Mesenchymal stem cell (in vitro differentiated cells and primary cell): ENCODE data around the gene GNB3.

Source experiments
- DNase-seq: peaks from one replicate; pipeline ENCODE4 v3.0.0-alpha.2; 2013
- H2AFZ ChIP-seq: one replicate; pipeline ENCODE4 v1.6.1; 2013; ENCODE audit warnings: low read depth, mild to moderate bottlenecking, control low read depth, inconsistent platforms, low read length, moderate library complexity
- H2AK5ac ChIP-seq: 2 replicates; pipeline ENCODE4 v1.6.1; 2013; ENCODE audit warnings: low read length, moderate library complexity, mild to moderate bottlenecking, inconsistent platforms; ENCODE audit not compliant: severe bottlenecking
- H2BK120ac ChIP-seq: one replicate; pipeline ENCODE4 v1.6.1; 2013; ENCODE audit warnings: low read depth, mild to moderate bottlenecking, inconsistent platforms, low read length, moderate library complexity
- H2BK12ac ChIP-seq, 2 experiments: one replicate each; pipeline ENCODE4 v1.6.1; 2013; ENCODE audit warnings: inconsistent platforms in 2 of 2, low read length in 2 of 2, mild to moderate bottlenecking in 2 of 2, moderate library complexity in 2 of 2, control low read depth in 1 of 2
- H2BK15ac ChIP-seq: one replicate; pipeline ENCODE4 v1.6.1; 2013; ENCODE audit warnings: mild to moderate bottlenecking, low read depth, inconsistent platforms; ENCODE audit not compliant: poor library complexity, severe bottlenecking
- H2BK5ac ChIP-seq: 2 replicates; pipeline ENCODE4 v1.6.1; 2013; ENCODE audit warnings: low read depth, mild to moderate bottlenecking, low read length, control low read depth, inconsistent platforms; ENCODE audit not compliant: poor library complexity, severe bottlenecking
- H3K14ac ChIP-seq, 2 experiments: one replicate each; pipeline ENCODE4 v1.6.1; 2013; ENCODE audit warnings: inconsistent platforms in 2 of 2, low read length in 2 of 2, control low read depth in 1 of 2, mild to moderate bottlenecking in 1 of 2, moderate library complexity in 1 of 2
- H3K18ac ChIP-seq, 2 experiments: one replicate each; pipeline ENCODE4 v1.6.1; 2013; ENCODE audit warnings: inconsistent platforms in 2 of 2, low read length in 2 of 2, control low read depth in 1 of 2, low read depth in 1 of 2, mild to moderate bottlenecking in 1 of 2
- H3K23ac ChIP-seq, 2 experiments: one replicate each; pipeline ENCODE4 v1.6.1; 2013; ENCODE audit warnings: inconsistent platforms in 2 of 2, low read length in 2 of 2, mild to moderate bottlenecking in 2 of 2, moderate library complexity in 2 of 2, control low read depth in 1 of 2
- H3K27ac ChIP-seq: 2 replicates; pipeline ENCODE4 v1.5.1; 2013; ENCODE audit warnings: mild to moderate bottlenecking, moderate library complexity, low read length, control low read depth, inconsistent platforms; ENCODE audit not compliant: poor library complexity, severe bottlenecking
- H3K27me3 ChIP-seq, 2 experiments: 2 replicates each; pipeline versions ENCODE4 v1.6.1 to v1.7.0; 2013; ENCODE audit warnings: low read length in 2 of 2, mild to moderate bottlenecking in 2 of 2, moderate library complexity in 2 of 2, control low read depth in 1 of 2, inconsistent platforms in 1 of 2; ENCODE audit not compliant: control insufficient read depth in 1 of 2, insufficient read depth in 1 of 2
- H3K36me3 ChIP-seq, 2 experiments: 2 replicates each; pipeline versions ENCODE4 v1.6.1 to v1.7.0; 2013; ENCODE audit warnings: low read length in 2 of 2, control low read depth in 1 of 2, inconsistent platforms in 1 of 2, low read depth in 1 of 2, mild to moderate bottlenecking in 1 of 2; ENCODE audit not compliant: insufficient read depth in 2 of 2, control insufficient read depth in 1 of 2
- H3K4ac ChIP-seq, 2 experiments: one replicate each; pipeline ENCODE4 v1.6.1; 2013; ENCODE audit warnings: inconsistent platforms in 2 of 2, low read length in 2 of 2, mild to moderate bottlenecking in 2 of 2, moderate library complexity in 2 of 2, control low read depth in 1 of 2, low read depth in 1 of 2
- H3K4me1 ChIP-seq: 2 replicates; pipeline ENCODE4 v1.6.1; 2013; ENCODE audit warnings: low read depth, low read length, control low read depth; ENCODE audit not compliant: control insufficient read depth, insufficient read depth
- H3K4me2 ChIP-seq: 2 replicates; pipeline ENCODE4 v1.6.1; 2013; ENCODE audit warnings: low read length, mild to moderate bottlenecking, inconsistent platforms; ENCODE audit not compliant: poor library complexity, severe bottlenecking
- H3K4me3 ChIP-seq, 2 experiments: 2 replicates each; pipeline versions ENCODE4 v1.5.1 to v1.7.0; 2013; ENCODE audit warnings: low read length in 2 of 2, mild to moderate bottlenecking in 2 of 2, control low read depth in 1 of 2, low read depth in 1 of 2; ENCODE audit not compliant: insufficient read depth in 1 of 2
- H3K79me1 ChIP-seq: replicated peaks from 2 replicates; pipeline ENCODE4 v1.6.1; 2013; ENCODE audit warnings: mild to moderate bottlenecking, control low read depth, low read length, inconsistent platforms; ENCODE audit not compliant: poor library complexity, severe bottlenecking
- H3K9ac ChIP-seq: 2 replicates; pipeline ENCODE4 v1.7.0; 2013; ENCODE audit warnings: mild to moderate bottlenecking, low read length, moderate library complexity
- H3K9me3 ChIP-seq: 2 replicates; pipeline ENCODE4 v1.7.0; 2013; ENCODE audit warnings: mild to moderate bottlenecking, low read length; ENCODE audit not compliant: control insufficient read depth
- H4K8ac ChIP-seq: one replicate; pipeline ENCODE4 v1.6.1; 2013; ENCODE audit warnings: inconsistent platforms, mild to moderate bottlenecking, low read length, moderate library complexity
- H4K91ac ChIP-seq: one replicate; pipeline ENCODE4 v1.6.1; 2013; ENCODE audit warnings: mild to moderate bottlenecking, low read length, inconsistent platforms
- WGBS: methylation state at CpG from one replicate; pipeline ENCODE4 v1.1.7; 2013; ENCODE audit warnings: mixed read lengths; 5-methylcytosine and 5-hydroxymethylcytosine counted together

The GNB3 gene

DNA sequence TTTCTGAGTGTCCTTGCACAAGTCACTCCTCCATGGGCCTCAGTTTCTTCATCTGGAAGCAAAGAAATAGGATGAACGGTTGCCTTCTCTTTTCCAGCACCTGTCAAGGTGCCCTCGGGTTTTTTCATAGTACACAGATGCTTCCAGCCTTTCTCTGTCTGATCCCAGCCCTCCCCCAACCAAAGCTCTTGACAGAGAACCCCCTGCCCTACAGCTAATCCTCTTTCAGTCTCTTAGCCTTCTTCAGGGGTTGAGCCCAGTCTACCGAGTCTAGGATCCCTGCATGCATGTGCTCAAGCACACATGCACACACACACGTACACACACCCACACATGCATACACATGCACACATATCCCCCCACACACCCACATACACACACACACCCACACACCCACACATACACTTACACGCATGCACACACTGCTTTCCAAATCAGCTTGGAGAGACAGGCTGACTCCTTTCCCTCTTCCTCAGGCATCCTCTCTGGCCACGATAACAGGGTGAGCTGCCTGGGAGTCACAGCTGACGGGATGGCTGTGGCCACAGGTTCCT lies 5.7 kb downstream of the GNB3 start:
- no peak for DNase-seq
- 93% methylated on average over 7 of the region's 7 CpGs for WGBS
- Histone ChIP-seq H3K9me3 (no peaks in the 10 kb centered on the region), H2BK15ac (no peak overlapping the region), H3K79me1 (peaks cover 20% of the 10 kb centered on the region), H3K4me2 (no peak overlapping the region), H3K23ac (no peak overlapping the region), H4K91ac (no peak overlapping the region), H4K8ac (no peak overlapping the region), H3K4ac (no peak overlapping the region), H3K27ac (no peak overlapping the region), H3K18ac (no peak overlapping the region), H2AFZ (no peak overlapping the region), H3K4me3 (no peak overlapping the region), H3K14ac (no peak overlapping the region), H3K36me3 (peaks cover 65 to 81% of the 10 kb centered on the region in 2 experiments), H2AK5ac (no peak overlapping the region), H2BK120ac (no peak overlapping the region), H3K27me3 (no peaks in the 10 kb centered on the region), H2BK5ac (no peak overlapping the region), H2BK12ac (no peak overlapping the region), H3K9ac (no peak overlapping the region), H3K4me1 (peaks cover 8% of the 10 kb centered on the region)

DNA sequence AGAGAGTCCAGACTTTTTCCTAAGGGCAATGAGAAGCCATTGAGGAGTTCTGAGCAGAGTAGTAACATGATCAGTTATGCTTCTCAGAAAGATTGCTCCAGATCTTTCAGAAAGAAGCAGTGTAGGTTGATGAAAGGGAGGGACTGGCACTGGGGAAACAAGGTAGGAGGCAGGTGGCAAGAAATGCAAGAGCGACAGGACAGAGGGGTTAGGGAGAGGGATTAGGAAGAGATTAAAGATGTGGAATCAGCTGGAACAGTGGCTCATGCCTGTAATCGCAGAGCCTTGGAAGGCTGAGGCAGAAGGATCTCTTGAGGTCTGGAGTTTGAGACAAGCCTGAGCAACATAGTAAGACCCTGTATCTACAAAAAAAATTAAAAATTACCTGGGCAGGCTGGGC lies 7.0 kb downstream of the GNB3 start:
- Histone ChIP-seq H3K27me3 (no peaks in the 10 kb centered on the region), H2BK120ac (no peak overlapping the region), H3K14ac (no peak overlapping the region), H3K79me1 (peaks cover 20% of the 10 kb centered on the region), H4K8ac (no peak overlapping the region), H2BK5ac (no peak overlapping the region), H2AFZ (no peak overlapping the region), H3K9me3 (no peaks in the 10 kb centered on the region), H4K91ac (no peak overlapping the region), H3K4me1 (peaks cover 8% of the 10 kb centered on the region), H3K4me2 (no peak overlapping the region), H2BK15ac (no peak overlapping the region), H2BK12ac (no peak overlapping the region), H3K36me3 (peaks cover 58 to 69% of the 10 kb centered on the region in 2 experiments), H3K18ac (no peak overlapping the region), H3K9ac (no peak overlapping the region), H3K4ac (no peak overlapping the region), H3K27ac (no peak overlapping the region), H2AK5ac (no peak overlapping the region), H3K23ac (no peak overlapping the region), H3K4me3 (no peak overlapping the region)
- DNase-seq: no peak
- WGBS: 96% methylated on average over 2 of the region's 2 CpGs

DNA sequence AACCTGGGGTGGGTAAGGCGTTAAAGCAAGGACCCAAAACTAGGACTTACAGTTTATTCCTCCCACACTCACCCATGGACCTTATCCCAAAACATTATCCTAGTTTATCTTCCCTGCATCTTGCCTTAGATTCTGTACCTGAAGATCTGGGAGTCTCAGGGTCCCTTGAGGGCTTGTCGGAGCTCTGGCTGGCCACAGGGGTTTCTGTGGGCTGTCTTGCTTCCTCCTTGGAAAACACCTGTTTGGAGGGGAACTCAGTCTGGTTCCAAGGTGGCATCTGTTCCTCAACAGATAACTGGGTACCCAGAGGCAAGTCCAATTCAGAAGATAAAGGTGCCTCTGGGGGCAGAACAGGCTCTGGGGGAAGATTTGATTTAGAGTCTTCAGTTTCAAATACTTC lies 8.7 kb downstream of the GNB3 start:
- Histone ChIP-seq H3K23ac (no peak overlapping the region), H3K27me3 (no peaks in the 10 kb centered on the region), H3K4me1 (peaks cover 16% of the 10 kb centered on the region), H4K91ac (no peak overlapping the region), H3K36me3 (peaks cover 48 to 53% of the 10 kb centered on the region in 2 experiments), H3K4me2 (no peak overlapping the region), H3K79me1 (peaks cover 22% of the 10 kb centered on the region), H2BK15ac (no peak overlapping the region), H3K14ac (no peak overlapping the region), H3K4ac (no peak overlapping the region), H2AFZ (no peak overlapping the region), H2BK5ac (no peak overlapping the region), H3K27ac (no peak overlapping the region), H3K4me3 (no peak overlapping the region), H3K9ac (no peak overlapping the region), H3K9me3 (no peaks in the 10 kb centered on the region), H2BK120ac (no peak overlapping the region), H3K18ac (no peak overlapping the region), H2BK12ac (no peak overlapping the region), H2AK5ac (no peak overlapping the region), H4K8ac (no peak overlapping the region)
- whole genome bisulfite sequencing: 86% methylated on average over 2 of the region's 2 CpGs
- no peak for DNase-seq

DNA sequence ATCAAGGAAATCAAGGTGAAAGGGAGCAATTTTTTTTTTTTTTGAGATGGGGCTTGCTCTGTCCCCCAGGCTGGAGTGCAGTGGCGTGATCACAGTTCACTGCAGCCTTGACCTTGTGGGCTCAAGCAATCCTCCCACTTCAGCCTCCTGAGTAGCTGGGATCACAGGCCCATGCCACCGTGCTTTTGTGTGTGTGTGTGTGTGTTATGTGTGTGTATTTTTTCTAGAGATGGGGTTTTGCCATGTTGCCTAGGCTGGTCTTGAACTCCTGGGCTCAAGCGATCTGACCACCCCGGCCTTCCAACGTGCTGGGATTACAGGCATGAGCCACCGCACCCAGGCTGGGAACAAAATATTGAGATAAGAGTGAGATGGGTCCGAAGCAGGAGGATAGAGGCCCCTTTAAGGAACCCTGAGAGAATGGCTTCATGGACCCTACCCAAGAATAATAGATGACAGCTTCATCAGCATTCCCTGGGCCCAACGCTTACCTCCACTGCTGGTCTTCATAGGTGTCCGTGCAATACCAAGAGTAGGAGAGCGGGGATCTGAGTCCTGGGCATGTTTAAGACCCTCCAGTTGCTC lies 9.3 kb downstream of the GNB3 start:
- Histone ChIP-seq H3K4ac (no peak overlapping the region), H3K4me2 (no peak overlapping the region), H3K23ac (no peak overlapping the region), H2BK120ac (no peak overlapping the region), H2AK5ac (no peak overlapping the region), H3K9me3 (no peaks in the 10 kb centered on the region), H3K27ac (no peak overlapping the region), H4K8ac (no peak overlapping the region), H2AFZ (no peak overlapping the region), H3K9ac (peak overlapping the region; percentile 94), H3K18ac (no peak overlapping the region), H3K4me1 (peaks cover 16% of the 10 kb centered on the region), H3K27me3 (no peaks in the 10 kb centered on the region), H2BK5ac (no peak overlapping the region), H3K36me3 (peaks cover 47 to 51% of the 10 kb centered on the region in 2 experiments), H2BK12ac (no peak overlapping the region), H4K91ac (no peak overlapping the region), H2BK15ac (peak overlapping the region; percentile 12), H3K79me1 (peaks cover 24% of the 10 kb centered on the region), H3K14ac (no peak overlapping the region), H3K4me3 (peak overlapping the region in 1 of 2 experiments; percentile 98)
- DNase-seq: no peak
- 90% methylated on average over 10 of the region's 10 CpGs for whole genome bisulfite sequencing
